Measurements from ENCODE around the gene ARHGEF18. TPM values are rescaled to one million over a fixed set of nuclear protein-coding genes. Genes with fewer than 3 reads are reported as not detected.

ARHGEF18 gene
- total RNA-seq, 1 experiment from 2014 or later: 38.3 TPM

DNA sequence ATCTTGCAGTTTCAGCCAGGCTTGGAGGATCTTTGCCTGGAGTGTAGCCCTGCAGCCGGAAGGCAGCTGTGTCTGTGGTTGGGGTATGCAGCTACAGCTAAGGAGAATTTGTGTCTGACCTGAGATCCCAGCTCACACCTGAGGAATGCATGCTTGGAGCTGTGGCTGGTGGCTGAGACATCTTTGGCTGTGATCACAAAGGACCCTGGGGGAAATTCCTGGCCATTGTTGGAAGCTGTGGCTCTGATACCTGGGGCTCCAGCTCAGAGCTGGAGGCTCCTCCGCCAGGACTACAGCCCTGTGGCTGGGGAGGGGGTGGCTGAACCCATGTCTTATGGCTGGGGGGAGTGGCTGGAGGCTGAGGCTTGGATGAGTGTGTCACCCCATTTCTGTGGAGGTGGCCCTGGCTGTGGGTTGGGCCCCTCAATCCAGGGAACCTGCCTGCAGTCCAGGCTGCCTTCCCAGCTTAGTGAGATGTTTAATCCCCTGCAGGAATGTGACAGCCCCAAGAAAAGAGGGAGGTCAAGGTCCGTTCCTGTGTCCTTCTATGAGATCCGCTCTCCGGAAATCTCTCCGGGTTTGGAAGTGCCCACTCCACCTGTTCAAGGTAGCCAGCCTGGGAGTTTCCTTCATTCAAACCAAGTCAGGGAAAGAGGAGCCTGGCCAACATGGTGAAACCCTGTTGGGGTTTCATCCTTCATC, 27.6 kb downstream of the ARHGEF18 start:
- Histone ChIP-seq H3K79me1 (ENCODE audit: insufficient read depth, low read depth, low read length, poor library complexity, severe bottlenecking) (no peaks in the 10 kb centered on the region), H2AK5ac (ENCODE audit: insufficient read length, low read length) (no peak overlapping the region), H2BK20ac (ENCODE audit: low read depth, low read length, poor library complexity, severe bottlenecking) (no peak overlapping the region), H3K56ac (ENCODE audit: insufficient read length, low read depth, low read length) (no peak overlapping the region), H3K9ac (ENCODE audit: extremely low read depth, insufficient read length, low read length) (no peak overlapping the region), H4K91ac (ENCODE audit: insufficient read length, low read depth, low read length) (no peak overlapping the region), H3K23me2 (ENCODE audit: insufficient read length, low read depth, low read length, poor library complexity, severe bottlenecking) (peaks cover 3% of the 10 kb centered on the region), H4K5ac (ENCODE audit: insufficient read length, low read depth, low read length) (no peak overlapping the region), H3K4me1 (ENCODE audit: insufficient read depth, low read length) (no peaks in the 10 kb centered on the region), H3K27ac (ENCODE audit: insufficient read length, low read depth, low read length) (no peak overlapping the region), H3K18ac (ENCODE audit: insufficient read length, low read depth, low read length) (peak overlapping the region; percentile 29), H4K8ac (replicated peaks; ENCODE audit: insufficient read length, low read depth, low read length) (no peak overlapping the region), H2BK15ac (ENCODE audit: low read depth, low read length) (no peak overlapping the region), H2BK120ac (ENCODE audit: low read depth, low read length, poor library complexity, severe bottlenecking) (no peak overlapping the region), H2BK5ac (ENCODE audit: insufficient read length, low read length) (no peak overlapping the region), H3T11ph (ENCODE audit: low read length) (no peak overlapping the region), H3K4ac (ENCODE audit: low read depth, low read length) (no peak overlapping the region), H2AFZ (ENCODE audit: low read length) (no peak overlapping the region), H3K79me2 (ENCODE audit: insufficient read depth, low read length) (no peaks in the 10 kb centered on the region), H2BK12ac (ENCODE audit: insufficient read length, low read depth, low read length) (no peak overlapping the region), H3K23ac (ENCODE audit: insufficient read length, low read depth, low read length) (no peak overlapping the region), H3K9me3 (ENCODE audit: control insufficient read depth, low read depth, low read length) (no peaks in the 10 kb centered on the region), H3K14ac (ENCODE audit: insufficient read depth, low read length) (peak overlapping the region; percentile 15; the same call in 1 of the 2 replicates), H3K4me2 (ENCODE audit: insufficient read depth, insufficient read length, low read length) (no peak overlapping the region), H3K27me3 (ENCODE audit: insufficient read depth, low read length) (no peaks in the 10 kb centered on the region), H4K20me1 (ENCODE audit: control insufficient read depth, insufficient read depth, insufficient read length) (no peaks in the 10 kb centered on the region)
- peaks cover 16 to 27% of the 10 kb centered on the region in 2 experiments for H3K4me1 Mint-ChIP-seq
- TF ChIP-seq, protein P1, sequence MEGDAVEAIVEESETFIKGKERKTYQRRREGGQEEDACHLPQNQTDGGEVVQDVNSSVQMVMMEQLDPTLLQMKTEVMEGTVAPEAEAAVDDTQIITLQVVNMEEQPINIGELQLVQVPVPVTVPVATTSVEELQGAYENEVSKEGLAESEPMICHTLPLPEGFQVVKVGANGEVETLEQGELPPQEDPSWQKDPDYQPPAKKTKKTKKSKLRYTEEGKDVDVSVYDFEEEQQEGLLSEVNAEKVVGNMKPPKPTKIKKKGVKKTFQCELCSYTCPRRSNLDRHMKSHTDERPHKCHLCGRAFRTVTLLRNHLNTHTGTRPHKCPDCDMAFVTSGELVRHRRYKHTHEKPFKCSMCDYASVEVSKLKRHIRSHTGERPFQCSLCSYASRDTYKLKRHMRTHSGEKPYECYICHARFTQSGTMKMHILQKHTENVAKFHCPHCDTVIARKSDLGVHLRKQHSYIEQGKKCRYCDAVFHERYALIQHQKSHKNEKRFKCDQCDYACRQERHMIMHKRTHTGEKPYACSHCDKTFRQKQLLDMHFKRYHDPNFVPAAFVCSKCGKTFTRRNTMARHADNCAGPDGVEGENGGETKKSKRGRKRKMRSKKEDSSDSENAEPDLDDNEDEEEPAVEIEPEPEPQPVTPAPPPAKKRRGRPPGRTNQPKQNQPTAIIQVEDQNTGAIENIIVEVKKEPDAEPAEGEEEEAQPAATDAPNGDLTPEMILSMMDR (conservative IDR thresholded peaks at IDR 0.05): no peak
- peak overlapping the region in 2 of 3 experiments; percentile 44 to 68; a peak in 3 of 7 replicates for H3K27ac Mint-ChIP-seq
- H3K27me3 Mint-ChIP-seq (ENCODE audit: low read depth): peaks cover 6% of the 10 kb centered on the region
- peak overlapping the region in 1 of 2 experiments; percentile 9; a peak in 1 of 5 replicates for H3K4me3 Mint-ChIP-seq
- WGBS (ENCODE audit: extremely low coverage, insufficient read length, low lambda C conversion rate): no CpG with 5 or more reads among the region's 6 CpGs
- DNase-seq: peak; percentile 53
- no peaks in the 10 kb centered on the region for H3K36me3 Mint-ChIP-seq (ENCODE audit: insufficient read depth in 1 of 3, low read depth in 3 of 3)
- no peaks in the 10 kb centered on the region for H3K9me3 Mint-ChIP-seq

Measured in H9 (cell line).